Measurements from ENCODE around the gene CDH2. TPM values are rescaled to one million over a fixed set of nuclear protein-coding genes. Genes with fewer than 3 reads are reported as not detected.
A peak's percentile ranks its signal among the peaks of the same experiment; 100 is the strongest.

Gene CDH2
- total RNA-seq, 1 donor from 2014 or later: 234 TPM

GRCh38 chr18:28040211-28040610 lies 136.7 kb downstream of the CDH2 start:
- Mint-ChIP-seq H3K9me3 (no peaks in the 10 kb centered on the region), H3K27ac (ENCODE audit: unreplicated experiment) (no peak overlapping the region), H3K27me3 (ENCODE audit: low read depth) (no peaks in the 10 kb centered on the region), H3K4me3 (no peak overlapping the region), H3K36me3 (ENCODE audit: low read depth) (peaks cover 3% of the 10 kb centered on the region), H3K4me1 (peaks cover 86% of the 10 kb centered on the region)
- TF ChIP-seq, protein P1, sequence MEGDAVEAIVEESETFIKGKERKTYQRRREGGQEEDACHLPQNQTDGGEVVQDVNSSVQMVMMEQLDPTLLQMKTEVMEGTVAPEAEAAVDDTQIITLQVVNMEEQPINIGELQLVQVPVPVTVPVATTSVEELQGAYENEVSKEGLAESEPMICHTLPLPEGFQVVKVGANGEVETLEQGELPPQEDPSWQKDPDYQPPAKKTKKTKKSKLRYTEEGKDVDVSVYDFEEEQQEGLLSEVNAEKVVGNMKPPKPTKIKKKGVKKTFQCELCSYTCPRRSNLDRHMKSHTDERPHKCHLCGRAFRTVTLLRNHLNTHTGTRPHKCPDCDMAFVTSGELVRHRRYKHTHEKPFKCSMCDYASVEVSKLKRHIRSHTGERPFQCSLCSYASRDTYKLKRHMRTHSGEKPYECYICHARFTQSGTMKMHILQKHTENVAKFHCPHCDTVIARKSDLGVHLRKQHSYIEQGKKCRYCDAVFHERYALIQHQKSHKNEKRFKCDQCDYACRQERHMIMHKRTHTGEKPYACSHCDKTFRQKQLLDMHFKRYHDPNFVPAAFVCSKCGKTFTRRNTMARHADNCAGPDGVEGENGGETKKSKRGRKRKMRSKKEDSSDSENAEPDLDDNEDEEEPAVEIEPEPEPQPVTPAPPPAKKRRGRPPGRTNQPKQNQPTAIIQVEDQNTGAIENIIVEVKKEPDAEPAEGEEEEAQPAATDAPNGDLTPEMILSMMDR (conservative IDR thresholded peaks at IDR 0.05): no peak
- no peak for DNase-seq (ENCODE audit: low read depth, low spot score)

GRCh38 chr18:28039691-28040090 lies 137.2 kb downstream of the CDH2 start:
- Mint-ChIP-seq H3K4me1 (peaks cover 87% of the 10 kb centered on the region), H3K36me3 (ENCODE audit: low read depth) (peaks cover 3% of the 10 kb centered on the region), H3K27me3 (ENCODE audit: low read depth) (no peaks in the 10 kb centered on the region), H3K9me3 (no peaks in the 10 kb centered on the region), H3K4me3 (no peak overlapping the region), H3K27ac (ENCODE audit: unreplicated experiment) (no peak overlapping the region)
- TF ChIP-seq, protein P1 (conservative IDR thresholded peaks at IDR 0.05): no peak
- DNase-seq (ENCODE audit: low read depth, low spot score): no peak

DNA sequence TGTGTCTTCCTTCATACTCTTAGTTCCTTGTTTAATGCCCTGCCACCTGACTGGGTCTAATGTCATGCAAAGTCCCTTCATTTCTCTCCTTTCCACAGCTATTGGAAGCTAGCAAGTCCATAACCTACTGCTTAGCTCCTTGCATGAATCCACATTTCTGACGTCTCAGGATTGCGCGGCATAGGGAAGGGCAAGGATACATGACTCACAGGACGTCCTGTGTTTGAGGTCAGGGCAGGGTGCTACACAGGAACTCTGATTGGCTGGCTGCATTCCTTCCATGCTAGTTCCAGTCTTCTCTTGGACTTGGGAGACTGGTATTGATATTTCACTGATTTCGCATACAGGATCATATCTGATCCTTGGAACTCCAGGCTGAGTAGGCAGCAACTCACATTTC lies 137.9 kb downstream of the CDH2 start:
- peaks cover 3% of the 10 kb centered on the region for H3K36me3 Mint-ChIP-seq (ENCODE audit: low read depth)
- H3K9me3 Mint-ChIP-seq: no peaks in the 10 kb centered on the region
- no peak for DNase-seq (ENCODE audit: low read depth, low spot score)
- H3K4me1 Mint-ChIP-seq: peaks cover 86% of the 10 kb centered on the region
- H3K4me3 Mint-ChIP-seq: no peak overlapping the region
- no peaks in the 10 kb centered on the region for H3K27me3 Mint-ChIP-seq (ENCODE audit: low read depth)
- H3K27ac Mint-ChIP-seq (ENCODE audit: unreplicated experiment): no peak overlapping the region
- TF ChIP-seq, protein P1 (conservative IDR thresholded peaks at IDR 0.05): no peak

GRCh38 chr18:28036488-28036887 lies 140.4 kb downstream of the CDH2 start:
- Mint-ChIP-seq H3K4me3 (peak overlapping the region; percentile 71), H3K27ac (ENCODE audit: unreplicated experiment) (no peak overlapping the region), H3K4me1 (peaks cover 88% of the 10 kb centered on the region), H3K9me3 (no peaks in the 10 kb centered on the region), H3K27me3 (ENCODE audit: low read depth) (no peaks in the 10 kb centered on the region), H3K36me3 (ENCODE audit: low read depth) (peaks cover 3% of the 10 kb centered on the region)
- TF ChIP-seq, protein P1 (conservative IDR thresholded peaks at IDR 0.05): no peak
- DNase-seq (ENCODE audit: low read depth, low spot score): no peak

DNA sequence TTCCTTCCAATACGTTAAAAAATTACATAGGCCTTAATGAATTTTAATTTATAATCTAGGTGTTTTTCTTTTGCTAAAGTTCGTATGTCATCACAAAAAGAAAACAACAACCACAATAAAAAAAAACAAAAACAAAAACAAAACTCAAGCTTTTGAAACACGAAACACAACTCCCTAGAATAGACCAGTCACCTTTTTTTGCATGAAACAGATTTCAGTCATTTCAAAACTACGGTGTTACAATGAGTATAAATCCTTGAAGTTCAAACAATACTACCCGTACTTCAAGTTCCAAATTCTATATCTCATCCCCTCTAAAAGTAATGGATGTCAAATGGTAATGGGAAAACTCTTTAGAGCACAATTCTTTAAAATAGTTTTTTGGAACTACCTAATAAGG lies 142.4 kb downstream of the CDH2 start:
- Mint-ChIP-seq H3K36me3 (ENCODE audit: low read depth) (peaks cover 3% of the 10 kb centered on the region), H3K27ac (ENCODE audit: unreplicated experiment) (no peak overlapping the region), H3K4me3 (no peak overlapping the region), H3K27me3 (ENCODE audit: low read depth) (no peaks in the 10 kb centered on the region), H3K4me1 (peaks cover 88% of the 10 kb centered on the region), H3K9me3 (no peaks in the 10 kb centered on the region)
- TF ChIP-seq, protein P1 (conservative IDR thresholded peaks at IDR 0.05): no peak
- DNase-seq (ENCODE audit: low read depth, low spot score): no peak

- H3K27ac Mint-ChIP-seq (ENCODE audit: unreplicated experiment): no peak overlapping the region
- TF ChIP-seq, protein P1 (conservative IDR thresholded peaks at IDR 0.05): no peak
- H3K4me3 Mint-ChIP-seq: no peak overlapping the region
- H3K36me3 Mint-ChIP-seq (ENCODE audit: low read depth): no peaks in the 10 kb centered on the region
- DNase-seq (ENCODE audit: low read depth, low spot score): no peak
- peaks cover 70% of the 10 kb centered on the region for H3K4me1 Mint-ChIP-seq
- H3K9me3 Mint-ChIP-seq: no peaks in the 10 kb centered on the region
- H3K27me3 Mint-ChIP-seq (ENCODE audit: low read depth): no peaks in the 10 kb centered on the region
Observed at GRCh38 chr18:28032177-28032576, 144.8 kb downstream of the CDH2 start.

All from neural crest cell (in vitro differentiated cells).